WTC11 (cell line): ENCODE results near the gene CEP192. TPM values are rescaled to one million over a fixed set of nuclear protein-coding genes. Genes with fewer than 3 reads are reported as not detected.

Experiments used
- ATAC-seq: fragments of 200-7000 bp; cut with Tn5 transposase; 2 replicates; pipeline ENCODE4 v1.10.0; 2021; ENCODE audit warnings: mild to moderate bottlenecking, moderate library complexity
- CTCF ChIA-PET: fragments of 300-600 bp; sonication (Branson Sonifier 250); formaldehyde crosslinking; loops from one replicate; lab custom pipeline; 2021; ENCODE audit warnings: antibody characterized with exemption; lab: Charles Lee
- POLR2A ChIA-PET: fragments of 350-600 bp; sonication (Branson Sonifier 250); formaldehyde crosslinking; loops from one replicate; lab custom pipeline; 2021; ENCODE audit warnings: antibody characterized with exemption; lab: Charles Lee
- DNase-seq: peaks from one replicate; pipeline ENCODE4 v3.0.0; 2021; ENCODE audit warnings: low spot score
- H3K27ac Mint-ChIP-seq: 2 replicates; pipeline ENCODE4 v1.8.0; 2021; ENCODE audit warnings: mixed read lengths
- H3K27me3 Mint-ChIP-seq: 2 replicates; pipeline ENCODE4 v1.8.0; 2021; ENCODE audit warnings: low read depth, mild to moderate bottlenecking, moderate library complexity, mixed read lengths
- H3K36me3 Mint-ChIP-seq: 2 replicates; pipeline ENCODE4 v1.8.0; 2021; ENCODE audit warnings: mixed read lengths
- H3K4me1 Mint-ChIP-seq: 2 replicates; pipeline ENCODE4 v1.8.0; 2022; ENCODE audit warnings: mixed read lengths
- H3K4me3 Mint-ChIP-seq: 2 replicates; pipeline ENCODE4 v1.8.0; 2021; ENCODE audit warnings: mild to moderate bottlenecking, moderate library complexity, mixed read lengths
- H3K9me3 Mint-ChIP-seq: 2 replicates; pipeline ENCODE4 v1.8.0; 2021; ENCODE audit warnings: mixed read lengths
- CREB1 ChIP-seq: sonication (generic); formaldehyde crosslinking; IDR thresholded peaks from 2 replicates; pipeline ENCODE4 v1.8.0; 2023; ENCODE audit warnings: mild to moderate bottlenecking, missing genetic modification reagents
- EMX1 ChIP-seq: fragments of 250-450 bp; sonication (Bioruptor Pico); IDR thresholded peaks from 2 replicates; pipeline ENCODE4 v1.8.0; 2021; ENCODE audit warnings: mild to moderate bottlenecking
- GRHL2 ChIP-seq: fragments of 250-450 bp; sonication (Bioruptor Pico); IDR thresholded peaks from 2 replicates; pipeline ENCODE4 v1.8.0; 2022; ENCODE audit warnings: mild to moderate bottlenecking, moderate library complexity; ENCODE audit not compliant: insufficient replicate concordance, severe bottlenecking
- GTF2I ChIP-seq: fragments of 250-450 bp; sonication (Bioruptor Pico); conservative IDR thresholded peaks from 2 replicates; pipeline ENCODE4 v1.4.0; 2021; ENCODE audit warnings: mild to moderate bottlenecking
- SP1 ChIP-seq: sonication (generic); formaldehyde crosslinking; conservative IDR thresholded peaks from 2 replicates; pipeline ENCODE4 v1.8.1; 2022; ENCODE audit warnings: missing genetic modification reagents
- TEAD1 ChIP-seq: sonication (generic); formaldehyde crosslinking; IDR thresholded peaks from 2 replicates; pipeline ENCODE4 v1.8.0; 2022; ENCODE audit warnings: mild to moderate bottlenecking, missing genetic modification reagents
- total RNA-seq: library from RNA; stranded (reverse); gene quantifications from 3 replicates; pipeline ENCODE4 v1.2.3, GENCODE V29; 2021
- TF ChIP-seq, protein P1 (sequence below): fragments of 250-450 bp; sonication (Bioruptor Pico); IDR thresholded peaks from 2 replicates; pipeline ENCODE4 v1.9.0; 2021; ENCODE audit warnings: mild to moderate bottlenecking
- TF ChIP-seq, protein P2 (sequence below): sonication (generic); formaldehyde crosslinking; IDR thresholded peaks from 2 replicates; pipeline ENCODE4 v1.8.0; 2023; ENCODE audit warnings: missing genetic modification reagents
- TF ChIP-seq, protein P3 (sequence below): fragments of 250-450 bp; sonication (Bioruptor Pico); conservative IDR thresholded peaks from 2 replicates; pipeline ENCODE4 v1.9.0; 2021; ENCODE audit warnings: mild to moderate bottlenecking
- TF ChIP-seq, protein P4 (sequence below): sonication (generic); formaldehyde crosslinking; IDR thresholded peaks from 2 replicates; pipeline ENCODE4 v1.8.0; 2022; ENCODE audit warnings: mild to moderate bottlenecking, missing genetic modification reagents
- TF ChIP-seq, protein P5 (sequence below): sonication (generic); formaldehyde crosslinking; IDR thresholded peaks from 2 replicates; pipeline ENCODE4 v1.8.0; 2023; ENCODE audit warnings: mild to moderate bottlenecking, missing genetic modification reagents
- TF ChIP-seq, protein P6 (sequence below): sonication (generic); formaldehyde crosslinking; conservative IDR thresholded peaks from 2 replicates; pipeline ENCODE4 v1.8.1; 2022; ENCODE audit warnings: mild to moderate bottlenecking, missing genetic modification reagents
- TF ChIP-seq, protein P7 (sequence below): sonication (generic); formaldehyde crosslinking; IDR thresholded peaks from 2 replicates; pipeline ENCODE4 v1.8.1; 2022; ENCODE audit warnings: missing genetic modification reagents, borderline replicate concordance
- TF ChIP-seq, protein P8 (sequence below): sonication (generic); formaldehyde crosslinking; IDR thresholded peaks from 2 replicates; pipeline ENCODE4 v1.8.1; 2023; ENCODE audit warnings: mild to moderate bottlenecking, missing genetic modification reagents, moderate library complexity

The CEP192 gene
- total RNA-seq, 1 experiment from 2014 or later, result 25.4 TPM

DNA sequence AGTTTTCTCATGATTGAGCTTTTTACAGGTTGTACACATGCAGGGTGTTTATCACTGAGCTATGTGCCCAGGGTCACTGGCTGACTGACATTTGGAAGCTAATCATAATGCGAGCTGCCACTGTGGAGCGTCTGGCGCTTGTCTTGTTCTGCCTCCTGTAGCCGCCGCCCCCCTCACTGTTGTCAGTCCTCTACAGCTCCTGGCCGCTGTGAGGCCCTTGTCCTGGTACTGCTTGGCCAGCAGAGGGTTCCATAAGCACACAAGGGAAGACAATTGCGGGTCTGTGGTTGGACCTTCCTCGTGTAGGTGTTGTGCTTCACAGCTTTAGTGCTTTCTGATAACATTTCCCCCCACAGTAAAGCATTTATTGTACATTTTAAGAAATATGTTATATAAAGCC is 121.8 kb downstream of the CEP192 start (continued):
- TF ChIP-seq, protein P1, sequence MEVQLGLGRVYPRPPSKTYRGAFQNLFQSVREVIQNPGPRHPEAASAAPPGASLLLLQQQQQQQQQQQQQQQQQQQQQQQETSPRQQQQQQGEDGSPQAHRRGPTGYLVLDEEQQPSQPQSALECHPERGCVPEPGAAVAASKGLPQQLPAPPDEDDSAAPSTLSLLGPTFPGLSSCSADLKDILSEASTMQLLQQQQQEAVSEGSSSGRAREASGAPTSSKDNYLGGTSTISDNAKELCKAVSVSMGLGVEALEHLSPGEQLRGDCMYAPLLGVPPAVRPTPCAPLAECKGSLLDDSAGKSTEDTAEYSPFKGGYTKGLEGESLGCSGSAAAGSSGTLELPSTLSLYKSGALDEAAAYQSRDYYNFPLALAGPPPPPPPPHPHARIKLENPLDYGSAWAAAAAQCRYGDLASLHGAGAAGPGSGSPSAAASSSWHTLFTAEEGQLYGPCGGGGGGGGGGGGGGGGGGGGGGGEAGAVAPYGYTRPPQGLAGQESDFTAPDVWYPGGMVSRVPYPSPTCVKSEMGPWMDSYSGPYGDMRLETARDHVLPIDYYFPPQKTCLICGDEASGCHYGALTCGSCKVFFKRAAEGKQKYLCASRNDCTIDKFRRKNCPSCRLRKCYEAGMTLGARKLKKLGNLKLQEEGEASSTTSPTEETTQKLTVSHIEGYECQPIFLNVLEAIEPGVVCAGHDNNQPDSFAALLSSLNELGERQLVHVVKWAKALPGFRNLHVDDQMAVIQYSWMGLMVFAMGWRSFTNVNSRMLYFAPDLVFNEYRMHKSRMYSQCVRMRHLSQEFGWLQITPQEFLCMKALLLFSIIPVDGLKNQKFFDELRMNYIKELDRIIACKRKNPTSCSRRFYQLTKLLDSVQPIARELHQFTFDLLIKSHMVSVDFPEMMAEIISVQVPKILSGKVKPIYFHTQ (CRISPR knock-in tag), result no peak
- TF ChIP-seq, protein P2, sequence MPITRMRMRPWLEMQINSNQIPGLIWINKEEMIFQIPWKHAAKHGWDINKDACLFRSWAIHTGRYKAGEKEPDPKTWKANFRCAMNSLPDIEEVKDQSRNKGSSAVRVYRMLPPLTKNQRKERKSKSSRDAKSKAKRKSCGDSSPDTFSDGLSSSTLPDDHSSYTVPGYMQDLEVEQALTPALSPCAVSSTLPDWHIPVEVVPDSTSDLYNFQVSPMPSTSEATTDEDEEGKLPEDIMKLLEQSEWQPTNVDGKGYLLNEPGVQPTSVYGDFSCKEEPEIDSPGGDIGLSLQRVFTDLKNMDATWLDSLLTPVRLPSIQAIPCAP (CRISPR knock-in tag), result no peak
- no peak for TF ChIP-seq EMX1 (CRISPR knock-in tag)
- TF ChIP-seq, protein P3, sequence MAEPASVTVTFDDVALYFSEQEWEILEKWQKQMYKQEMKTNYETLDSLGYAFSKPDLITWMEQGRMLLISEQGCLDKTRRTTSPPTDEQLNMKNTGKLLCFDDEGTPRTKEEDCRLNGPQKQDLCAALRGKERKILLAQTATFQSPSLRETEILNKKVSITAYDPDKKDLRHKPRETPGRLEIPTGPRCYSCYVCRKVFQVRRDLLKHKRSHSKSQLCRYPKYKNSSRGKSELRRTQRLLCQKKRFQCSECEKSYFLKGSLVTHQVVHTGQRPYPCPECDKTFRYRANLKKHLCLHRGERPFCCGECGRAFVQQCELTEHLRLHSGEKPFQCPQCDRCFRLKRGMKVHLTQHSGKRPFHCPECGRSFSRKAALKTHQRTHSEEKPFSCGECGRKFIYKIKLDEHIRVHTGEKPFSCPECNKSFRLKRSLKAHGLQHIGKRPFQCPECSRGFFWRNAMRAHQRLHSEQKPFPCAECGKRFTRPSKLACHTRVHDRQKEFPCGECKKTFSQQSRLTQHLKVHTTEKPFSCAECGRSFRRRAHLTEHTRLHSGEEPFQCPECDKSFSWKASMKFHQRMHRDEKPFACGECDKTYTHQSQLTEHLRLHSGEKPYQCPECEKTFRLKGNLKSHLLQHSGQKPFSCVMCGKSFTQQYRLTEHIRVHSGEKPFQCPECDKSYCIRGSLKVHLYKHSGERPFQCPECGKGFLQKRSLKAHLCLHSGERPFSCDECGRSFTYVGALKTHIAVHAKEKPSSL (CRISPR knock-in tag), result no peak

DNA sequence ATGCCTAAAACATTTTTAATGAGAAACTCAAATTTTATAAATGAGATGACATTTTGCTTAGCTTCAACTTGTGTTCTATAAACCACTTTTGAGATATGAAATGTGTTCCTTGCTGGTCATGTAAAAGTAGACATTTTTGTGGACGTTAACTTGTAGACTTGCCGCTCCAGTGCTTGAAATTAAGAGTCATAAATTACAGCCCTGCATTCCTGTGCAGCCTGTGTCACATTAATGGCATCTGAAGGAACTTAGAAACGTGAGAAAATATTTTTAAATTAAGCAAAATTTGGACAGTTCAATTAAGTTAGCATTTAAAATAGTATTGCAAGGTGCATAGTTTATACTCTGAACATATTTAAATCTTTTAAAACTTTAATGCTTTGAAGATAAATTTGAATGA is 129.1 kb downstream of the CEP192 start:
- H3K27me3 Mint-ChIP-seq, result no peaks in the 10 kb centered on the region
- POLR2A ChIA-PET, result no interaction called here
- H3K4me3 Mint-ChIP-seq, result no peak overlapping the region
- H3K4me1 Mint-ChIP-seq, result no peaks in the 10 kb centered on the region
- ATAC-seq (no peak), DNase-seq (no peak)
- CTCF ChIA-PET, result interaction anchor here (0.9 kb wide), 1 partner anchor 39 kb away, joined by 3 read pairs; no protein-coding TSS in a partner anchor
- H3K9me3 Mint-ChIP-seq, result no peaks in the 10 kb centered on the region
- H3K27ac Mint-ChIP-seq, result no peak overlapping the region
- peaks cover 33% of the 10 kb centered on the region for H3K36me3 Mint-ChIP-seq
- TF ChIP-seq EMX1 (CRISPR knock-in tag) (no peak), CREB1 (CRISPR knock-in tag) (no peak), GRHL2 (no peak), TEAD1 (CRISPR knock-in tag) (no peak), GTF2I (CRISPR knock-in tag) (no peak), SP1 (CRISPR knock-in tag) (no peak)
- TF ChIP-seq, protein P4, sequence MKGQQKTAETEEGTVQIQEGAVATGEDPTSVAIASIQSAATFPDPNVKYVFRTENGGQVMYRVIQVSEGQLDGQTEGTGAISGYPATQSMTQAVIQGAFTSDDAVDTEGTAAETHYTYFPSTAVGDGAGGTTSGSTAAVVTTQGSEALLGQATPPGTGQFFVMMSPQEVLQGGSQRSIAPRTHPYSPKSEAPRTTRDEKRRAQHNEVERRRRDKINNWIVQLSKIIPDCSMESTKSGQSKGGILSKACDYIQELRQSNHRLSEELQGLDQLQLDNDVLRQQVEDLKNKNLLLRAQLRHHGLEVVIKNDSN (CRISPR knock-in tag), result no peak
- TF ChIP-seq, protein P5, sequence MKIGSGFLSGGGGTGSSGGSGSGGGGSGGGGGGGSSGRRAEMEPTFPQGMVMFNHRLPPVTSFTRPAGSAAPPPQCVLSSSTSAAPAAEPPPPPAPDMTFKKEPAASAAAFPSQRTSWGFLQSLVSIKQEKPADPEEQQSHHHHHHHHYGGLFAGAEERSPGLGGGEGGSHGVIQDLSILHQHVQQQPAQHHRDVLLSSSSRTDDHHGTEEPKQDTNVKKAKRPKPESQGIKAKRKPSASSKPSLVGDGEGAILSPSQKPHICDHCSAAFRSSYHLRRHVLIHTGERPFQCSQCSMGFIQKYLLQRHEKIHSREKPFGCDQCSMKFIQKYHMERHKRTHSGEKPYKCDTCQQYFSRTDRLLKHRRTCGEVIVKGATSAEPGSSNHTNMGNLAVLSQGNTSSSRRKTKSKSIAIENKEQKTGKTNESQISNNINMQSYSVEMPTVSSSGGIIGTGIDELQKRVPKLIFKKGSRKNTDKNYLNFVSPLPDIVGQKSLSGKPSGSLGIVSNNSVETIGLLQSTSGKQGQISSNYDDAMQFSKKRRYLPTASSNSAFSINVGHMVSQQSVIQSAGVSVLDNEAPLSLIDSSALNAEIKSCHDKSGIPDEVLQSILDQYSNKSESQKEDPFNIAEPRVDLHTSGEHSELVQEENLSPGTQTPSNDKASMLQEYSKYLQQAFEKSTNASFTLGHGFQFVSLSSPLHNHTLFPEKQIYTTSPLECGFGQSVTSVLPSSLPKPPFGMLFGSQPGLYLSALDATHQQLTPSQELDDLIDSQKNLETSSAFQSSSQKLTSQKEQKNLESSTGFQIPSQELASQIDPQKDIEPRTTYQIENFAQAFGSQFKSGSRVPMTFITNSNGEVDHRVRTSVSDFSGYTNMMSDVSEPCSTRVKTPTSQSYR (CRISPR knock-in tag), result no peak
- TF ChIP-seq, protein P6, sequence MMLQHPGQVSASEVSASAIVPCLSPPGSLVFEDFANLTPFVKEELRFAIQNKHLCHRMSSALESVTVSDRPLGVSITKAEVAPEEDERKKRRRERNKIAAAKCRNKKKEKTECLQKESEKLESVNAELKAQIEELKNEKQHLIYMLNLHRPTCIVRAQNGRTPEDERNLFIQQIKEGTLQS (CRISPR knock-in tag), result no peak
- TF ChIP-seq, protein P3 (CRISPR knock-in tag), result no peak
- TF ChIP-seq, protein P2 (CRISPR knock-in tag), result no peak
- TF ChIP-seq, protein P7, sequence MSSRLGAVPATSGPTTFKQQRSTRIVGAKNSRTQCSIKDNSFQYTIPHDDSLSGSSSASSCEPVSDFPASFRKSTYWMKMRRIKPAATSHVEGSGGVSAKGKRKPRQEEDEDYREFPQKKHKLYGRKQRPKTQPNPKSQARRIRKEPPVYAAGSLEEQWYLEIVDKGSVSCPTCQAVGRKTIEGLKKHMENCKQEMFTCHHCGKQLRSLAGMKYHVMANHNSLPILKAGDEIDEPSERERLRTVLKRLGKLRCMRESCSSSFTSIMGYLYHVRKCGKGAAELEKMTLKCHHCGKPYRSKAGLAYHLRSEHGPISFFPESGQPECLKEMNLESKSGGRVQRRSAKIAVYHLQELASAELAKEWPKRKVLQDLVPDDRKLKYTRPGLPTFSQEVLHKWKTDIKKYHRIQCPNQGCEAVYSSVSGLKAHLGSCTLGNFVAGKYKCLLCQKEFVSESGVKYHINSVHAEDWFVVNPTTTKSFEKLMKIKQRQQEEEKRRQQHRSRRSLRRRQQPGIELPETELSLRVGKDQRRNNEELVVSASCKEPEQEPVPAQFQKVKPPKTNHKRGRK (CRISPR knock-in tag), result no peak
- TF ChIP-seq, protein P8, sequence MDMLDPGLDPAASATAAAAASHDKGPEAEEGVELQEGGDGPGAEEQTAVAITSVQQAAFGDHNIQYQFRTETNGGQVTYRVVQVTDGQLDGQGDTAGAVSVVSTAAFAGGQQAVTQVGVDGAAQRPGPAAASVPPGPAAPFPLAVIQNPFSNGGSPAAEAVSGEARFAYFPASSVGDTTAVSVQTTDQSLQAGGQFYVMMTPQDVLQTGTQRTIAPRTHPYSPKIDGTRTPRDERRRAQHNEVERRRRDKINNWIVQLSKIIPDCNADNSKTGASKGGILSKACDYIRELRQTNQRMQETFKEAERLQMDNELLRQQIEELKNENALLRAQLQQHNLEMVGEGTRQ (CRISPR knock-in tag), result no peak
